HEK293 (cell line): Measurements from ENCODE around the gene KIFC1.

ENCODE experiments used
- KLF1 ChIP-seq: fragments of 450-650 bp; formaldehyde crosslinking; IDR thresholded peaks from 2 replicates; pipeline ENCODE4 v1.5.1; 2016; ENCODE audit warnings: missing biosample characterization, missing genetic modification characterization
- ZBTB1 ChIP-seq: fragments of 450-650 bp; formaldehyde crosslinking; IDR thresholded peaks from 2 replicates; pipeline ENCODE4 v1.5.1; 2016; ENCODE audit warnings: missing biosample characterization, missing genetic modification characterization
- ZBTB7A ChIP-seq: fragments of 450-650 bp; formaldehyde crosslinking; IDR thresholded peaks from 2 replicates; pipeline ENCODE4 v1.5.1; 2016; ENCODE audit warnings: low read depth, missing biosample characterization, missing genetic modification characterization
- ZFP69B ChIP-seq: fragments of 450-650 bp; formaldehyde crosslinking; IDR thresholded peaks from 2 replicates; pipeline ENCODE4 v1.5.1; 2016; ENCODE audit warnings: missing biosample characterization, missing genetic modification characterization
- ZNF112 ChIP-seq: fragments of 450-650 bp; formaldehyde crosslinking; IDR thresholded peaks from 2 replicates; pipeline ENCODE4 v1.5.0; 2017; ENCODE audit warnings: missing biosample characterization, missing genetic modification characterization
- ZNF140 ChIP-seq: fragments of 450-650 bp; formaldehyde crosslinking; IDR thresholded peaks from 2 replicates; pipeline ENCODE4 v1.5.1; 2016; ENCODE audit warnings: missing biosample characterization, missing genetic modification characterization
- ZNF16 ChIP-seq: fragments of 450-650 bp; formaldehyde crosslinking; IDR thresholded peaks from 2 replicates; pipeline ENCODE4 v1.5.1; 2016; ENCODE audit warnings: low read depth, missing biosample characterization, missing genetic modification characterization
- ZNF174 ChIP-seq: fragments of 450-650 bp; formaldehyde crosslinking; IDR thresholded peaks from 2 replicates; pipeline ENCODE4 v1.5.0; 2017; ENCODE audit warnings: missing biosample characterization, mild to moderate bottlenecking, missing genetic modification characterization
- ZNF2 ChIP-seq: fragments of 450-650 bp; formaldehyde crosslinking; IDR thresholded peaks from 2 replicates; pipeline ENCODE4 v1.5.1; 2016; ENCODE audit warnings: missing biosample characterization, missing genetic modification characterization
- ZNF423 ChIP-seq: fragments of 450-650 bp; formaldehyde crosslinking; IDR thresholded peaks from 2 replicates; pipeline ENCODE4 v1.5.1; 2016; ENCODE audit warnings: missing biosample characterization, missing genetic modification characterization
- ZNF561 ChIP-seq: fragments of 450-650 bp; IDR thresholded peaks from 2 replicates; pipeline ENCODE4 v1.5.1; 2018; ENCODE audit warnings: missing biosample characterization, missing genetic modification characterization, borderline replicate concordance
- ZNF600 ChIP-seq: fragments of 450-650 bp; formaldehyde crosslinking; IDR thresholded peaks from 2 replicates; pipeline ENCODE4 v1.5.1; 2016; ENCODE audit warnings: missing biosample characterization, missing genetic modification characterization
- ZNF654 ChIP-seq: fragments of 450-650 bp; formaldehyde crosslinking; IDR thresholded peaks from 2 replicates; pipeline ENCODE4 v1.5.1; 2016; ENCODE audit warnings: low read depth, missing biosample characterization, missing genetic modification characterization
- ZNF658 ChIP-seq: fragments of 450-650 bp; formaldehyde crosslinking; IDR thresholded peaks from 2 replicates; pipeline ENCODE4; 2016; ENCODE audit warnings: missing biosample characterization, missing genetic modification characterization
- ZNF76 ChIP-seq: fragments of 450-650 bp; formaldehyde crosslinking; IDR thresholded peaks from 2 replicates; pipeline ENCODE4; 2016; ENCODE audit warnings: low read depth, missing biosample characterization, missing genetic modification characterization, borderline replicate concordance
- ZNF776 ChIP-seq: fragments of 450-650 bp; formaldehyde crosslinking; IDR thresholded peaks from 2 replicates; pipeline ENCODE4 v1.5.0; 2017; ENCODE audit warnings: missing biosample characterization, missing genetic modification characterization, borderline replicate concordance
- ZXDB ChIP-seq: fragments of 450-650 bp; formaldehyde crosslinking; IDR thresholded peaks from 2 replicates; pipeline ENCODE4 v1.5.1; 2016; ENCODE audit warnings: missing biosample characterization, missing genetic modification characterization
- TF ChIP-seq, protein P1 (sequence below): fragments of 450-650 bp; formaldehyde crosslinking; IDR thresholded peaks from 2 replicates; pipeline ENCODE4 v1.5.1; 2016; ENCODE audit warnings: missing biosample characterization, missing genetic modification characterization, borderline replicate concordance
- TF ChIP-seq, protein P2 (sequence below): fragments of 450-650 bp; formaldehyde crosslinking; IDR thresholded peaks from 2 replicates; pipeline ENCODE4 v1.5.0; 2017; ENCODE audit warnings: missing biosample characterization, missing genetic modification characterization, borderline replicate concordance
- TF ChIP-seq, protein P3 (sequence below): fragments of 450-650 bp; formaldehyde crosslinking; IDR thresholded peaks from 2 replicates; pipeline ENCODE4 v1.5.1; 2016; ENCODE audit warnings: missing biosample characterization, missing genetic modification characterization, borderline replicate concordance
- TF ChIP-seq, protein P4 (sequence below): fragments of 450-650 bp; IDR thresholded peaks from 2 replicates; pipeline ENCODE4 v1.5.1; 2018; ENCODE audit warnings: missing biosample characterization, mild to moderate bottlenecking, missing genetic modification characterization
- TF ChIP-seq, protein P5 (sequence below): fragments of 450-650 bp; formaldehyde crosslinking; IDR thresholded peaks from 2 replicates; pipeline ENCODE4 v1.5.1; 2016; ENCODE audit warnings: missing biosample characterization, missing genetic modification characterization
- TF ChIP-seq, protein P6 (sequence below): fragments of 450-650 bp; formaldehyde crosslinking; IDR thresholded peaks from 2 replicates; pipeline ENCODE4 v1.5.1; 2017; ENCODE audit warnings: missing biosample characterization, missing genetic modification characterization

KIFC1 gene

DNA sequence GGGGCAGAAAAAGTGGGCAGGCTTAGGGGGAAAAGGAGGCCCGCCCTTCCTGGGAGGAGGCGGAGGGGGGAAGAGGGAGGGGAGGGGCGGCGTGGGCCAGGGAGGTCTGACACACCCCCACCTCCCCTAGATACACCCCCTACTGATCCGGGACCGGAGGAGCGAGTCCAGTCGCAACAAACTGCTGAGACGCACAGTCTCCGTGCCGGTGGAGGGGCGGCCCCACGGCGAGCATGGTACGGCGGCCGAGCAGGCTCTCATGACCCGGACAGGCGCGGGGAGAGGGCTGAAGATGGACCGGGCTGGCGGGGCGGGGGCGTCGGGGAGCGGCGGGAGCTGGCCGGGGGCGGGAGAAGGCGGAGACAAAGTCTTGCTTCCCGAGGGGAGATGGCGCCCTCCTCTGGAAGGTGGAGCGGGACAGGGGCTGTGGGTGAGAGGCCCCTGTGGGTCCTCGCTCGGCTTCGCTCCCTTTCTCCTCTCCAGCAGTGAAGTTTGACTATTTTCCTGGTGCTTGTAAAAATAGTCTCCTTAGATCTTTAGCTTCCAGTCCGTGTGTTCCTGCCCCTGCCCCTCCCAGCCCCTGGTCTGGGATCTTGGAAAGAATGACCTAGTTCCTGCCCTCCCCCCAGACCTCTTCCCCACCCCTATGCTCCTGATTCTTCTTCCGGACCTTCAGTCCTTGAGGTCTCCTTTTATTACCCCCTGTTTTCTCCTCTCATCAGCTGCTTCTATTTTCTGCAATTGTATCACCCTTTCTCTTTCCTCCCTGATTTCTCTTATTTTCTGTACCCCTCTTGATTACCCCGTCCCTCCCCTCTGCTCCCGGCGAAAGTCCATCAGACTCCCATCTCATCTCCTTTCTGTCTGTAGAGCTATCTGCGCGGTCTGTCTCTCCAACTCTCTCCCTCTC, 34.3 kb downstream of the KIFC1 start (continued):
- TF ChIP-seq, protein P1, sequence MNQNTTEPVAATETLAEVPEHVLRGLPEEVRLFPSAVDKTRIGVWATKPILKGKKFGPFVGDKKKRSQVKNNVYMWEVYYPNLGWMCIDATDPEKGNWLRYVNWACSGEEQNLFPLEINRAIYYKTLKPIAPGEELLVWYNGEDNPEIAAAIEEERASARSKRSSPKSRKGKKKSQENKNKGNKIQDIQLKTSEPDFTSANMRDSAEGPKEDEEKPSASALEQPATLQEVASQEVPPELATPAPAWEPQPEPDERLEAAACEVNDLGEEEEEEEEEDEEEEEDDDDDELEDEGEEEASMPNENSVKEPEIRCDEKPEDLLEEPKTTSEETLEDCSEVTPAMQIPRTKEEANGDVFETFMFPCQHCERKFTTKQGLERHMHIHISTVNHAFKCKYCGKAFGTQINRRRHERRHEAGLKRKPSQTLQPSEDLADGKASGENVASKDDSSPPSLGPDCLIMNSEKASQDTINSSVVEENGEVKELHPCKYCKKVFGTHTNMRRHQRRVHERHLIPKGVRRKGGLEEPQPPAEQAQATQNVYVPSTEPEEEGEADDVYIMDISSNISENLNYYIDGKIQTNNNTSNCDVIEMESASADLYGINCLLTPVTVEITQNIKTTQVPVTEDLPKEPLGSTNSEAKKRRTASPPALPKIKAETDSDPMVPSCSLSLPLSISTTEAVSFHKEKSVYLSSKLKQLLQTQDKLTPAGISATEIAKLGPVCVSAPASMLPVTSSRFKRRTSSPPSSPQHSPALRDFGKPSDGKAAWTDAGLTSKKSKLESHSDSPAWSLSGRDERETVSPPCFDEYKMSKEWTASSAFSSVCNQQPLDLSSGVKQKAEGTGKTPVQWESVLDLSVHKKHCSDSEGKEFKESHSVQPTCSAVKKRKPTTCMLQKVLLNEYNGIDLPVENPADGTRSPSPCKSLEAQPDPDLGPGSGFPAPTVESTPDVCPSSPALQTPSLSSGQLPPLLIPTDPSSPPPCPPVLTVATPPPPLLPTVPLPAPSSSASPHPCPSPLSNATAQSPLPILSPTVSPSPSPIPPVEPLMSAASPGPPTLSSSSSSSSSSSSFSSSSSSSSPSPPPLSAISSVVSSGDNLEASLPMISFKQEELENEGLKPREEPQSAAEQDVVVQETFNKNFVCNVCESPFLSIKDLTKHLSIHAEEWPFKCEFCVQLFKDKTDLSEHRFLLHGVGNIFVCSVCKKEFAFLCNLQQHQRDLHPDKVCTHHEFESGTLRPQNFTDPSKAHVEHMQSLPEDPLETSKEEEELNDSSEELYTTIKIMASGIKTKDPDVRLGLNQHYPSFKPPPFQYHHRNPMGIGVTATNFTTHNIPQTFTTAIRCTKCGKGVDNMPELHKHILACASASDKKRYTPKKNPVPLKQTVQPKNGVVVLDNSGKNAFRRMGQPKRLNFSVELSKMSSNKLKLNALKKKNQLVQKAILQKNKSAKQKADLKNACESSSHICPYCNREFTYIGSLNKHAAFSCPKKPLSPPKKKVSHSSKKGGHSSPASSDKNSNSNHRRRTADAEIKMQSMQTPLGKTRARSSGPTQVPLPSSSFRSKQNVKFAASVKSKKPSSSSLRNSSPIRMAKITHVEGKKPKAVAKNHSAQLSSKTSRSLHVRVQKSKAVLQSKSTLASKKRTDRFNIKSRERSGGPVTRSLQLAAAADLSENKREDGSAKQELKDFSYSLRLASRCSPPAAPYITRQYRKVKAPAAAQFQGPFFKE (tag by site-specific recombination) = no peak
- TF ChIP-seq ZNF658 (tag by site-specific recombination) (no peak), ZNF174 (tag by site-specific recombination) (no peak), ZXDB (tag by site-specific recombination) (peak; percentile 64), KLF1 (peak; percentile 78; the same call in 1 of the 2 replicates), ZNF776 (tag by site-specific recombination) (no peak), ZNF600 (tag by site-specific recombination) (peak; percentile 49; the same call in 1 of the 2 replicates), ZBTB7A (tag by site-specific recombination) (0 out of 2 replicates have a peak, but pooled peaks have one; percentile 36), ZFP69B (tag by site-specific recombination) (0 out of 2 replicates have a peak, but pooled peaks have one; percentile 15), ZBTB1 (no peak), ZNF140 (no peak), ZNF76 (tag by site-specific recombination) (no peak), ZNF654 (tag by site-specific recombination) (peak; percentile 64), ZNF561 (no peak; the same call in 1 of the 2 replicates), ZNF423 (tag by site-specific recombination) (no peak), ZNF2 (tag by site-specific recombination) (no peak), ZNF112 (tag by site-specific recombination) (no peak), ZNF16 (tag by site-specific recombination) (no peak)
- TF ChIP-seq, protein P2, sequence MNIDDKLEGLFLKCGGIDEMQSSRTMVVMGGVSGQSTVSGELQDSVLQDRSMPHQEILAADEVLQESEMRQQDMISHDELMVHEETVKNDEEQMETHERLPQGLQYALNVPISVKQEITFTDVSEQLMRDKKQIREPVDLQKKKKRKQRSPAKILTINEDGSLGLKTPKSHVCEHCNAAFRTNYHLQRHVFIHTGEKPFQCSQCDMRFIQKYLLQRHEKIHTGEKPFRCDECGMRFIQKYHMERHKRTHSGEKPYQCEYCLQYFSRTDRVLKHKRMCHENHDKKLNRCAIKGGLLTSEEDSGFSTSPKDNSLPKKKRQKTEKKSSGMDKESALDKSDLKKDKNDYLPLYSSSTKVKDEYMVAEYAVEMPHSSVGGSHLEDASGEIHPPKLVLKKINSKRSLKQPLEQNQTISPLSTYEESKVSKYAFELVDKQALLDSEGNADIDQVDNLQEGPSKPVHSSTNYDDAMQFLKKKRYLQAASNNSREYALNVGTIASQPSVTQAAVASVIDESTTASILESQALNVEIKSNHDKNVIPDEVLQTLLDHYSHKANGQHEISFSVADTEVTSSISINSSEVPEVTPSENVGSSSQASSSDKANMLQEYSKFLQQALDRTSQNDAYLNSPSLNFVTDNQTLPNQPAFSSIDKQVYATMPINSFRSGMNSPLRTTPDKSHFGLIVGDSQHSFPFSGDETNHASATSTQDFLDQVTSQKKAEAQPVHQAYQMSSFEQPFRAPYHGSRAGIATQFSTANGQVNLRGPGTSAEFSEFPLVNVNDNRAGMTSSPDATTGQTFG (tag by site-specific recombination) = no peak
- TF ChIP-seq, protein P3, sequence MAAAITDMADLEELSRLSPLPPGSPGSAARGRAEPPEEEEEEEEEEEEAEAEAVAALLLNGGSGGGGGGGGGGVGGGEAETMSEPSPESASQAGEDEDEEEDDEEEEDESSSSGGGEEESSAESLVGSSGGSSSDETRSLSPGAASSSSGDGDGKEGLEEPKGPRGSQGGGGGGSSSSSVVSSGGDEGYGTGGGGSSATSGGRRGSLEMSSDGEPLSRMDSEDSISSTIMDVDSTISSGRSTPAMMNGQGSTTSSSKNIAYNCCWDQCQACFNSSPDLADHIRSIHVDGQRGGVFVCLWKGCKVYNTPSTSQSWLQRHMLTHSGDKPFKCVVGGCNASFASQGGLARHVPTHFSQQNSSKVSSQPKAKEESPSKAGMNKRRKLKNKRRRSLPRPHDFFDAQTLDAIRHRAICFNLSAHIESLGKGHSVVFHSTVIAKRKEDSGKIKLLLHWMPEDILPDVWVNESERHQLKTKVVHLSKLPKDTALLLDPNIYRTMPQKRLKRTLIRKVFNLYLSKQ (tag by site-specific recombination) = no peak
- TF ChIP-seq, protein P4, sequence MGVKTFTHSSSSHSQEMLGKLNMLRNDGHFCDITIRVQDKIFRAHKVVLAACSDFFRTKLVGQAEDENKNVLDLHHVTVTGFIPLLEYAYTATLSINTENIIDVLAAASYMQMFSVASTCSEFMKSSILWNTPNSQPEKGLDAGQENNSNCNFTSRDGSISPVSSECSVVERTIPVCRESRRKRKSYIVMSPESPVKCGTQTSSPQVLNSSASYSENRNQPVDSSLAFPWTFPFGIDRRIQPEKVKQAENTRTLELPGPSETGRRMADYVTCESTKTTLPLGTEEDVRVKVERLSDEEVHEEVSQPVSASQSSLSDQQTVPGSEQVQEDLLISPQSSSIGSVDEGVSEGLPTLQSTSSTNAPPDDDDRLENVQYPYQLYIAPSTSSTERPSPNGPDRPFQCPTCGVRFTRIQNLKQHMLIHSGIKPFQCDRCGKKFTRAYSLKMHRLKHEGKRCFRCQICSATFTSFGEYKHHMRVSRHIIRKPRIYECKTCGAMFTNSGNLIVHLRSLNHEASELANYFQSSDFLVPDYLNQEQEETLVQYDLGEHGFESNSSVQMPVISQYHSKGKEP (tag by site-specific recombination) = no peak
- TF ChIP-seq, protein P5, sequence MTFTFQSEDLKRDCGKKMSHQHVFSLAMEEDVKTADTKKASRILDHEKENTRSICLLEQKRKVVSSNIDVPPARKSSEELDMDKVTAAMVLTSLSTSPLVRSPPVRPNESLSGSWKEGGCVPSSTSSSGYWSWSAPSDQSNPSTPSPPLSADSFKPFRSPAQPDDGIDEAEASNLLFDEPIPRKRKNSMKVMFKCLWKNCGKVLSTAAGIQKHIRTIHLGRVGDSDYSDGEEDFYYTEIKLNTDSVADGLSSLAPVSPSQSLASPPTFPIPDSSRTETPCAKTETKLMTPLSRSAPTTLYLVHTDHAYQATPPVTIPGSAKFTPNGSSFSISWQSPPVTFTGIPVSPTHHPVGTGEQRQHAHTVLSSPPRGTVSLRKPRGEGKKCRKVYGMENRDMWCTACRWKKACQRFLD (tag by site-specific recombination) = no peak
- TF ChIP-seq, protein P6, sequence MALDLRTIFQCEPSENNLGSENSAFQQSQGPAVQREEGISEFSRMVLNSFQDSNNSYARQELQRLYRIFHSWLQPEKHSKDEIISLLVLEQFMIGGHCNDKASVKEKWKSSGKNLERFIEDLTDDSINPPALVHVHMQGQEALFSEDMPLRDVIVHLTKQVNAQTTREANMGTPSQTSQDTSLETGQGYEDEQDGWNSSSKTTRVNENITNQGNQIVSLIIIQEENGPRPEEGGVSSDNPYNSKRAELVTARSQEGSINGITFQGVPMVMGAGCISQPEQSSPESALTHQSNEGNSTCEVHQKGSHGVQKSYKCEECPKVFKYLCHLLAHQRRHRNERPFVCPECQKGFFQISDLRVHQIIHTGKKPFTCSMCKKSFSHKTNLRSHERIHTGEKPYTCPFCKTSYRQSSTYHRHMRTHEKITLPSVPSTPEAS (tag by site-specific recombination) = no peak
